Measurements from ENCODE around the gene BET1L. TPM values are rescaled to one million over a fixed set of nuclear protein-coding genes. Genes with fewer than 3 reads are reported as not detected.
A peak's percentile ranks its signal among the peaks of the same experiment; 100 is the strongest.
"Not testable (repeated sequence)": the region's sequence is repeated elsewhere in the genome, so short reads cannot be mapped to it uniquely, and the experiment has no call there.

Gene BET1L
- total RNA-seq, 1 experiment from 2014 or later = 22.6 TPM

- peaks cover 9% of the 10 kb centered on the region for H3K4me1 ChIP-seq
- H3K9me3 ChIP-seq (replicated peaks) = no peaks in the 10 kb centered on the region
- DNase-seq = no peak
- H3K27me3 ChIP-seq = no peaks in the 10 kb centered on the region
- no peak overlapping the region for H3K27ac ChIP-seq
- H3K36me3 ChIP-seq = peaks cover 4% of the 10 kb centered on the region
- no peak overlapping the region for H3K4me3 ChIP-seq
These were observed 6.8 kb downstream of the BET1L start for GRCh38 chr11:200224-201003.

DNA sequence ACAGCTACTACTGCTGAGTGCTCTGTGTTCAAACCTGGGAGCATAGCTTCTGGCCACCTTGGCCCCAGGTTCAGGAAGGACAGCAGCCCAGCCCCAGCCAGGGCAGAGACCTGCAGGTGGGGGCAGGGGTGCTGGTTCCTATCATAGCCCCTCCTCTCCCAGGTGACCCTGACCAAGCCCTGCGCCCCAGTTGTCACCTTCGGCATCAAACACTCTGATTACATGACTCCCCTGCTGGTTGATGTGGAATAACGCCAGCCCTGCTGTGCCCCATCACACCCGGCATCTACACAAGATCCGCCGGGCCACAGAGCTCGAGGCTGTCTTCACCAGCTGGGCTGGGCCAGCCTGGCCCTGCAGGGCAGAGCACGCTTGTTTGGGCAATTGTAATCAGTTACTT lies 7.4 kb downstream of the BET1L start:
- Histone ChIP-seq H3K4me1 (peaks cover 9% of the 10 kb centered on the region), H3K36me3 (peaks cover 2% of the 10 kb centered on the region), H3K9me3 (replicated peaks) (no peaks in the 10 kb centered on the region), H3K27ac (no peak overlapping the region), H3K4me3 (no peak overlapping the region), H3K27me3 (no peaks in the 10 kb centered on the region)
- no peak for DNase-seq

- no peak for DNase-seq
- no peak overlapping the region for H3K27ac ChIP-seq
These were observed 8.1 kb downstream of the BET1L start for GRCh38 chr11:199004-199581.

GRCh38 chr11:198236-198806 lies 8.9 kb downstream of the BET1L start:
- H3K27me3 ChIP-seq = no peaks in the 10 kb centered on the region
- no peaks in the 10 kb centered on the region for H3K9me3 ChIP-seq (replicated peaks)
- no peaks in the 10 kb centered on the region for H3K4me1 ChIP-seq
- no peak for DNase-seq
- H3K4me3 ChIP-seq = no peak overlapping the region
- H3K36me3 ChIP-seq = peaks cover 2% of the 10 kb centered on the region; the same call in 1 of the 2 replicates
- H3K27ac ChIP-seq = no peak overlapping the region

More at GRCh38 chr11:199004-199581, 8.1 kb downstream of the BET1L start:
- no peak overlapping the region for H3K4me3 ChIP-seq
- no peaks in the 10 kb centered on the region for H3K9me3 ChIP-seq (replicated peaks)
- no peaks in the 10 kb centered on the region for H3K27me3 ChIP-seq
- H3K36me3 ChIP-seq = peaks cover 2% of the 10 kb centered on the region
- peaks cover 5% of the 10 kb centered on the region for H3K4me1 ChIP-seq

DNA sequence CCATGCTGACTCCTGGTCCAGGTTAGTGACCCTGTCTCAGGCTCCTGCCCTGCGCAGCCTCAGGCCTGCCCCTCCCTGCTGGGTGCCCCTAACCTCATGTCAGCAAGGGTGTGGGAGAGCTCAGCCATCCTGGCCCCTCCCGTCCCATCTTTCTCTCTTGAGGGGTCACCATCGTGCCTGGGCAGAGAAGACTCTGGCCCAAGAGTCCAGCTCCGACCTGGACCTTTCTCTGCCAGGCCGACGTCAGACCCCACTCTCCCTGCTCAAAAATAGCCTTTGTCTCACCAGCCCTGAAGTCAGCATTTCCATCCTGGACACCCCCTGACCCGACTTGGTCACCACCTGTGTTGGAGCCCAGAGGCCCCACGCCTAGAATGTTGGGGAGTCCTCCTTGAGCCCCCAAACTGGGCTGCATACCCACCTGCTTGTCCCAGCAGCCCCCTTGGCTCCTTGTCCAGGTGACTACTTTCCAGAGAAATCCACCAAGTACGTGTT lies 9.4 kb downstream of the BET1L start:
- no peaks in the 10 kb centered on the region for H3K27me3 ChIP-seq
- no peaks in the 10 kb centered on the region for H3K9me3 ChIP-seq (replicated peaks)
- DNase-seq = no peak
- H3K36me3 ChIP-seq = peaks cover 2% of the 10 kb centered on the region; the same call in 1 of the 2 replicates
- H3K27ac ChIP-seq = no peak overlapping the region
- no peak overlapping the region for H3K4me3 ChIP-seq
- no peaks in the 10 kb centered on the region for H3K4me1 ChIP-seq

GRCh38 chr11:196786-197731 lies 10.1 kb downstream of the BET1L start:
- DNase-seq = no peak
- no peak overlapping the region for H3K27ac ChIP-seq
- H3K36me3 ChIP-seq = peaks cover 2% of the 10 kb centered on the region; the same call in 1 of the 2 replicates
- H3K4me1 ChIP-seq = no peaks in the 10 kb centered on the region
- H3K27me3 ChIP-seq = no peaks in the 10 kb centered on the region
- no peaks in the 10 kb centered on the region for H3K9me3 ChIP-seq (replicated peaks)
- H3K4me3 ChIP-seq = no peak overlapping the region

DNA sequence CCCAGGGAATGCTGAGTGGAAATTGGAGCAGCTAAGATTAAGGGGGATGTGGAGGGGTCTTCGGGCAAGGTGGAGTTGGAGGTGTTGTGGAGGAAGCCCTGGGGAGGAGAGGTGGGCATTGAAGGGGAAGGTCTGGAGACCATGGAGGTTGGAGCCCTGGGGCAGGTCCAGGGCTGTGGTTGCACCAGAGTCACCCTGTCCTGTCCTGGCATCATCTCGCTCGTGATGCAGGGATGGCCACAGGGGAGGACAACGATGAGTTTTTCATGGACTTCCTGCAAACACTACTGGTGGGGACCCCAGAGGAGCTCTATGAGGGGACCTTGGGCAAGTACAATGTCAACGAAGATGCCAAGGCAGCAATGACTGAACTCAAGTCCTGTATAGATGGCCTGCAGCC lies 13.7 kb downstream of the BET1L start:
- H3K36me3 ChIP-seq; H3K4me1 ChIP-seq; H3K27ac ChIP-seq; H3K4me3 ChIP-seq; DNase-seq; H3K27me3 ChIP-seq; H3K9me3 ChIP-seq (replicated peaks): not testable (repeated sequence)

DNA sequence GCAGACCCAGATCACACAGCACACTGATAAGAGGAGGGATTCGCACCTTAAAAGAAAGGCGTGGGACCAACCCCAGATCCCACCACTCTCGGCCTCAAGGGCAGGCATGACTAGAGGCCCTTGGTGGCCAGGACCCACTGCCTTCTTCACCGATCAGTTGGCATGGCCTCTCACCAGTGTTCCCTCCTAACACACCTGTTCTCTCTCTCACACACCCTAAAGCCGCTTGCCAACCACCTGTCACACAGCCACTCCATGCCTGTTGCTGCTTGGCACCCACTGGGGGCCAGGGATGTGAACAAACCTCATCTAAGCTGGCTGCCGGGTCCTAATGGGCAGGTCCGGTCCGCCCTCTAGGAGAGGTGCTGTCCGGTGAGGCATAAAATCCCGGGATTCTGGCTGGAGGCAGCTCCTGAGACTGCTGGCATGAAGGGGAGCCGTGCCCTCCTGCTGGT lies 14.5 kb downstream of the BET1L start, which contains the start of gene SCGB1C1:
SCGB1C1 (plus strand) TSS at position 405 of the 455 bp plus-strand sequence; CDS start at position 427, 22 bp downstream.
- not testable (repeated sequence) for H3K9me3 ChIP-seq (replicated peaks); H3K4me1 ChIP-seq; H3K36me3 ChIP-seq; DNase-seq; H3K27ac ChIP-seq; H3K27me3 ChIP-seq; H3K4me3 ChIP-seq

DNA sequence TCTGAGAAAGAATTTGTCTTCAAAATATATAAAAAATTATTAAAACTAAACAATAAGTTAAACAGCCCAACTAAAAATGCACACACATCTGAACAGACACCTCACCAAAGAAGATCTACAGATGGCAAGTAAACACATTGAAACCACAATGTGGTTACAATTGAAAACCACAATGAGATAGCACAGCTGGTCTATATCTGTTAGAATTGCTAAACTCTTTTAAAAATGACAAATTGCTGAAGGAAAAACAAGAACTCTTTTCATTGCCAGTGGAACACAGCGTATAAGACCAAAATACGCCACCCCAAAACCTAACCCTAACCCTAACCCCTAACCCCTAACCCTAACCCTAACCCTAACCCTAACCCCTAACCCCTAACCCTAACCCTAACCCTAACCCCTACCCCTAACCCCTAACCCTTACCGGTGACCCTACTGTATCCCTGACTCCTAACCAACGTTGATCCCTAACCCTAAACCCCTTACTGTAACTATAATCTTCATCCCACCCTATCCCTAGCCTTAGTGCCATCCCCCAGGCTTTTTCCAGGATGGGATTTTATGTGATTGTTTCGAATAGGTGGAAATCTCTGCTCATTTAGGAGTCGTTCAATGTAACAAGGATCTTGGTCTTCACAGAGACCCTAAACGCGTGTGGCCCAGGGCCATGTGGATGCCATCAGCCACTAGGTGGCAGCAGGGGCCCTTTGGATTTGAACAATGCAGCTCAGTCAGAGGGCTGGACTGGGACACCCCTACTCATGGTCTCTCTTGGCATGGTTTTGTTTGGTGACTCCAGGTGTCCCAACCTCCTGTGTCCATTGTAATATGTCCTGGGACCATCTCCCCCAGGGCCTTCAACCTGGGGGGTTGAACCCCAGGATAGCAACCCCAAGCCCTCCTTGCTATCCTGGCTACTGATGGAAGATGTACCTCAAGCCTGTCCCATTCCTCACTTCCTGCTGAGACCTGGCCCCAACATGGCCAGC lies 15.4 kb downstream of the BET1L start:
- H3K27me3 ChIP-seq; H3K4me1 ChIP-seq; H3K9me3 ChIP-seq (replicated peaks); H3K36me3 ChIP-seq; H3K4me3 ChIP-seq; H3K27ac ChIP-seq: not testable (repeated sequence)
- DNase-seq = peak in 1 of 2 experiments; percentile 17

- H3K4me1 ChIP-seq; H3K36me3 ChIP-seq; H3K27me3 ChIP-seq; H3K4me3 ChIP-seq; H3K9me3 ChIP-seq (replicated peaks); DNase-seq; H3K27ac ChIP-seq: not testable (repeated sequence)
These were observed 16.7 kb downstream of the BET1L start for GRCh38 chr11:190546-190945.

DNA sequence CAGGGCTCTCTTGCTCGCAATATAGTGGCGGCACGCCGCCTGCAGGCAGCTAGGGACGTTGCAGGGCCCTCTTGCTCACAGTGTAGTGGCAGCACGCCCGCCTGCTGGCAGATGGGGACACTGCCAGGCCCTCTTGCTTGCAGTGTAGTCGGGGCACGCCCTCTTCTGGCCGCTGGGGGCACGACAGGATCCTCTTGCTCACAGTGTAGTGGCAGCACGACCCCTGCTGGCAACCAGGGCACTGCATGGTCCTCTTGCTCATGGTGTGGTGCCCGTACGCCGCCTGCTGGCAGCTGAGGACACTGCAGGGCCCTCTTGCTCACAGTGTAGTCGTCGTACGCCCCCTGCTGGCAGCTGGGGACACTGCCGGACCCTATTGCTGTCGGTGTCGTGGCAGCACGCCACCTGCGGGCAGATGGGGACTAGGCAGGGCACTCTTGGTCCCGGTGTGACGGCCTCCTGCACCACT lies 17.3 kb downstream of the BET1L start:
- H3K4me1 ChIP-seq; H3K9me3 ChIP-seq (replicated peaks); H3K27ac ChIP-seq; H3K36me3 ChIP-seq; H3K4me3 ChIP-seq; H3K27me3 ChIP-seq: not testable (repeated sequence)
- DNase-seq = peak in 1 of 2 experiments; percentile 9

DNA sequence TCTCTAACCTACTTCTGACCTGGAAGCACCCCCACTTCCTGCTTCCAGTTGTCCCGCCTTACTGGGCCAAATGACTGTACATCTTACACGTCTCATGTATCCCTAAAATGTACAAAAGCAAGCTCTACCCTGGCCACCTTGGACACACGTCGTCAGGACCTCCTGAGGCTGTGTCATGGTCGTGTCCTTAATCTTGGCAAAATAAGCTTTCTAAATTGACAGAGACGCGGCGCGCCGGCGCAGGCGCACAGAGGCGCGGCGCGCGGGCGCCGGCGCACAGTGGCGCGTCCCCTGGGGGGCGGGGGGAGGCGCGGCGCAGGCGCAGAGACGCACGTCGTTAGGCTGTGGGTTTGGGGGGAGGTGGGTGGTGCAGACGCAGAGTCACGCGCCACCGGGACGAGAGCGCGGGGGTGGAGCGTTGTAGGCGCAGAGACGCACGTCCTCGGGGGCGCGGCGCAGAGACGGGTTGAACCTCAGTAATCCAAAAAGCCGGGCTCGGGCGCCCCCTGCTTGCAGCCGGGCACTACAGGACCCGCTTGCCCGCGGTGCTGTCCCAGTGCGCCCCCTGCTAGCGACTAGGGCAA lies 17.9 kb downstream of the BET1L start:
- H3K36me3 ChIP-seq; DNase-seq; H3K27ac ChIP-seq; H3K27me3 ChIP-seq; H3K4me3 ChIP-seq; H3K9me3 ChIP-seq (replicated peaks); H3K4me1 ChIP-seq: not testable (repeated sequence)

GRCh38 chr11:180242-180641 lies 27.0 kb downstream of the BET1L start:
- not testable (repeated sequence) for H3K36me3 ChIP-seq; H3K4me3 ChIP-seq; H3K27me3 ChIP-seq; H3K27ac ChIP-seq; H3K9me3 ChIP-seq (replicated peaks); H3K4me1 ChIP-seq; DNase-seq

Data from SJCRH30 (cell line).